K562 (cell line): Measurements from ENCODE around the gene ZNF382. TPM values are rescaled to one million over a fixed set of nuclear protein-coding genes. Genes with fewer than 3 reads are reported as not detected.
A peak's percentile ranks its signal among the peaks of the same experiment; 100 is the strongest.

ENCODE experiments used
- DEAF1 ChIP-seq: fragments of 450-650 bp; formaldehyde crosslinking; IDR thresholded peaks from 2 replicates; pipeline ENCODE4 v1.4.0; 2020; ENCODE audit warnings: mild to moderate bottlenecking, moderate library complexity
- FOXK1 ChIP-seq: sonication (generic); formaldehyde crosslinking; IDR thresholded peaks from 2 replicates; pipeline ENCODE4 v1.8.0; 2022; ENCODE audit warnings: missing genetic modification reagents, mild to moderate bottlenecking, borderline replicate concordance
- GTF2A2 ChIP-seq: IDR thresholded peaks from 2 replicates; pipeline ENCODE4 v1.6.1; 2016; ENCODE audit warnings: mild to moderate bottlenecking, missing genetic modification characterization, missing compliant biosample characterization
- JUN ChIP-seq, 2 experiments: sonication (generic) in 1 of 2; formaldehyde crosslinking in 1 of 2; IDR thresholded peaks; 2 replicates each; pipeline versions ENCODE4 v1.6.1 to v1.8.0; 2012 to 2022; ENCODE audit warnings: borderline replicate concordance in 2 of 2, mild to moderate bottlenecking in 2 of 2, improper control_type of control experiment in 1 of 2, low read depth in 1 of 2, low read length in 1 of 2, missing genetic modification reagents in 1 of 2
- MGA ChIP-seq: fragments of 450-650 bp; IDR thresholded peaks from 2 replicates; pipeline ENCODE4 v1.6.1; 2016; ENCODE audit warnings: mild to moderate bottlenecking, moderate library complexity
- PRPF4 ChIP-seq: fragments of 200-400 bp; formaldehyde crosslinking; IDR thresholded peaks from one replicate; pipeline ENCODE4 v1.6.1; 2017; ENCODE audit warnings: low read length, low read depth, mild to moderate bottlenecking; ENCODE audit not compliant: insufficient read depth, poor library complexity, severe bottlenecking
- PTRF ChIP-seq: fragments of 450-650 bp; IDR thresholded peaks from 2 replicates; pipeline ENCODE4 v1.6.1; 2016; ENCODE audit warnings: mild to moderate bottlenecking, missing genetic modification characterization, missing compliant biosample characterization
- ZHX1 ChIP-seq: fragments of 150-350 bp; conservative IDR thresholded peaks from 2 replicates; pipeline ENCODE4 v1.6.1; 2014; ENCODE audit warnings: low read length
- ZNF77 ChIP-seq: fragments of 250-450 bp; sonication (Bioruptor Pico); IDR thresholded peaks from 2 replicates; pipeline ENCODE4 v1.5.0; 2020
- polyA plus RNA-seq, 8 experiments: library from polyadenylated mRNA; depleted of rRNA in 4 of 8; stranded (reverse) in 5 of 8; unstranded in 3 of 8; fragments of >200 nt; fragmentation: Nextera tagmentation in 2 of 8; fragmentation: Illumina TruSeq in 1 of 8; extraction: Ambion mirVana in 2 of 8; extraction: Trizol in 1 of 8; gene quantifications; 2 replicates each; pipeline versions ENCODE4 v1.2.1 to v1.2.3, GENCODE V29; 2011 to 2014; ENCODE audit warnings: inconsistent platforms in 1 of 8, missing spikeins in 1 of 8
- total RNA-seq, 7 experiments: library from RNA; depleted of rRNA in 6 of 7; stranded (reverse); fragments of >200 nt in 6 of 7; fragmentation: Illumina TruSeq in 2 of 7; extraction: Trizol in 2 of 7; gene quantifications; 2 replicates each; pipeline versions ENCODE4 v1.2.1 to v1.2.3, GENCODE V29; 2011 to 2021; ENCODE audit warnings: low replicate concordance in 1 of 7

The ZNF382 gene
- total and polyA plus RNA-seq, 9 of the 15 experiments (the other 6 are each of a cell fraction or from before 2014, with no cell fraction given), result 0.04 to 0.27 (median 0.16) TPM; not detected in 5

GRCh38 chr19:36573020-36573894 lies 31.9 kb upstream of the ZNF382 start, which contains the start of gene ZNF529 (continued):
- peak; percentile 99 for TF ChIP-seq MGA
- no peak for TF ChIP-seq PRPF4
- no peak for TF ChIP-seq GTF2A2 (tag)
- peak; percentile 38; the same call in 1 of the 2 replicates for TF ChIP-seq JUN (IDR thresholded peaks at IDR 0.05; ENCODE audit: borderline replicate concordance, low read depth, low read length)
- TF ChIP-seq JUN (CRISPR knock-in tag; IDR thresholded peaks at IDR 0.05; ENCODE audit: borderline replicate concordance), result 0 out of 2 replicates have a peak, but pooled peaks have one; percentile 76
- TF ChIP-seq FOXK1 (CRISPR knock-in tag), result no peak
- no peak for TF ChIP-seq ZHX1
- TF ChIP-seq PTRF (tag), result no peak
- no peak for TF ChIP-seq ZNF77 (CRISPR knock-in tag)
- TF ChIP-seq DEAF1 (CRISPR knock-in tag), result no peak
